Right lobe of liver (tissue), 6 donors: Measurements from ENCODE around the gene RIPOR3. TPM values are rescaled to one million over a fixed set of nuclear protein-coding genes. Genes with fewer than 3 reads are reported as not detected.
"Not testable (repeated sequence)": the region's sequence is repeated elsewhere in the genome, so short reads cannot be mapped to it uniquely, and the experiment has no call there.

ENCODE experiments used
- ATAC-seq, 4 donors: fragments of 200-7000 bp; cut with Tn5 transposase; one replicate each; pipeline ENCODE4 v1.9.1; 2020; ENCODE audit warnings: mild to moderate bottlenecking in 4 of 4, moderate library complexity in 4 of 4
- DNase-seq, 3 donors: peaks; one replicate each; pipeline ENCODE4 v3.0.0-alpha.2; 2020
- H3K27ac ChIP-seq, 3 donors: fragments of 200-600 bp; one replicate each; pipeline ENCODE4 v1.8.0; 2022
- H3K27me3 ChIP-seq, 2 donors: fragments of 200-600 bp; one replicate each; pipeline ENCODE4 v1.8.0; 2022
- H3K36me3 ChIP-seq, 4 donors: fragments of 200-600 bp; sonication (generic) in 1 of 4; one replicate each; pipeline versions ENCODE4 v1.5.1 to v1.8.0; 2017 to 2022; ENCODE audit warnings: control low read depth in 1 of 4
- H3K4me1 ChIP-seq, 4 donors: fragments of 200-600 bp; sonication (generic) in 1 of 4; one replicate each; pipeline versions ENCODE4 v1.5.1 to v1.8.0; 2017 to 2022; ENCODE audit warnings: control low read depth in 1 of 4
- H3K4me3 ChIP-seq, 3 donors: fragments of 200-600 bp; one replicate each; pipeline ENCODE4 v1.8.0; 2022
- H3K9me3 ChIP-seq, 4 donors: fragments of 200-600 bp; sonication (generic) in 1 of 4; one replicate each; pipeline versions ENCODE4 v1.5.1 to v1.8.0; 2017 to 2022; ENCODE audit warnings: control low read depth in 1 of 4
- CTCF ChIP-seq, 4 donors: fragments of 200-600 bp in 3 of 4; fragments of 450-650 bp in 1 of 4; IDR thresholded peaks; one replicate each; pipeline versions ENCODE4 v1.5.1 to v1.8.0; 2016 to 2022; ENCODE audit warnings: antibody characterized with exemption in 4 of 4, mild to moderate bottlenecking in 2 of 4
- POLR2A ChIP-seq: fragments of 450-650 bp; IDR thresholded peaks from one replicate; pipeline ENCODE4 v1.6.1; 2017; ENCODE audit warnings: antibody characterized with exemption, mild to moderate bottlenecking
- WGBS: methylation state at CpG from one replicate; pipeline ENCODE4 v1.1.6; 2018; ENCODE audit warnings: low coverage, low lambda C conversion rate; ENCODE audit not compliant: insufficient coverage; ENCODE audit errors: missing lambda C conversion rate; 5-methylcytosine and 5-hydroxymethylcytosine counted together
- intact Hi-C, 2 donors: fragments of 100-400 bp; cut with DNase I; formaldehyde crosslinking; loops; one replicate each; pipeline versions ENCODE4 v1.11.2 to v1.14.1; 2022
- total RNA-seq, 6 experiments: library from RNA; depleted of rRNA in 2 of 6; stranded (reverse); fragments of >200 nt in 2 of 6; fragmentation: NEBNext Ultra II Directional in 3 of 6; extraction: Animal tissue kit (Norgen Biotek cat#: 25700) in 3 of 6; gene quantifications; one replicate each; pipeline versions ENCODE4 v1.1.0 to v1.2.4, GENCODE V29; 2016 to 2023
- donor health status: DM: no; HTN: yes; CAD: no.
- donor health status: DM: no; HTN: no; CAD: no.
- donor health status: DM: no; HTN: no; CAD: no.
- donor health status: DM: no; HTN: yes; CAD: no.
- donor health status: DM: no; HTN: yes; CAD: no.

Gene RIPOR3
- total RNA-seq, 6 experiments from 2014 or later, result 4.8 to 13.8 (median 8.9) TPM

GRCh38 chr20:50601511-50602431 lies 89.6 kb downstream of the RIPOR3 start:
- TF ChIP-seq CTCF (IDR thresholded peaks at IDR 0.05), result no peak
- no peak for TF ChIP-seq POLR2A
- ATAC-seq, result peak in 1 of 4 donors; percentile 5
- no peak for DNase-seq
- intact Hi-C loops, result no loop called here
- Histone ChIP-seq H3K4me3 (no peak overlapping the region), H3K9me3 (no peaks in the 10 kb centered on the region), H3K4me1 (peaks cover 0 to 6% (median 2%) of the 10 kb centered on the region in 4 donors), H3K27me3 (no peaks in the 10 kb centered on the region), H3K36me3 (no peaks in the 10 kb centered on the region), H3K27ac (no peak overlapping the region)
- 71% methylated on average over 1 of the region's 33 CpGs for WGBS

- 79% methylated on average over 12 of the region's 12 CpGs for WGBS
Measured at GRCh38 chr20:50600281-50600895, 91.0 kb downstream of the RIPOR3 start.

GRCh38 chr20:50598768-50599167 lies 92.6 kb downstream of the RIPOR3 start:
- ATAC-seq, H3K4me3 ChIP-seq, H3K9me3 ChIP-seq, DNase-seq, H3K4me1 ChIP-seq, H3K27ac ChIP-seq, H3K36me3 ChIP-seq, intact Hi-C loops, H3K27me3 ChIP-seq: not testable (repeated sequence)
- WGBS, result 94% methylated on average over 5 of the region's 5 CpGs

More at GRCh38 chr20:50600281-50600895, 91.0 kb downstream of the RIPOR3 start:
- Histone ChIP-seq H3K4me1 (peaks cover 0 to 6% (median 2%) of the 10 kb centered on the region in 4 donors), H3K9me3 (no peaks in the 10 kb centered on the region), H3K4me3 (no peak overlapping the region), H3K36me3 (no peaks in the 10 kb centered on the region), H3K27me3 (no peaks in the 10 kb centered on the region), H3K27ac (no peak overlapping the region)
- TF ChIP-seq POLR2A (no peak), CTCF (IDR thresholded peaks at IDR 0.05) (no peak)
- no peak for ATAC-seq
- no peak for DNase-seq
- intact Hi-C loops, result no loop called here

- no peak for DNase-seq
- WGBS, result 77% methylated on average over 5 of the region's 7 CpGs
- no peak overlapping the region for H3K27ac ChIP-seq
- intact Hi-C loops, result no loop called here
- no peaks in the 10 kb centered on the region for H3K36me3 ChIP-seq
- H3K9me3 ChIP-seq, result no peaks in the 10 kb centered on the region
- H3K4me3 ChIP-seq, result no peak overlapping the region
- TF ChIP-seq CTCF (IDR thresholded peaks at IDR 0.05), result no peak
- no peak for TF ChIP-seq POLR2A
- peaks cover 0 to 6% (median 2%) of the 10 kb centered on the region in 4 donors for H3K4me1 ChIP-seq
- no peaks in the 10 kb centered on the region for H3K27me3 ChIP-seq
- ATAC-seq, result no peak
Measured at GRCh38 chr20:50598074-50598473, 93.3 kb downstream of the RIPOR3 start.

- intact Hi-C loops, result no loop called here
- TF ChIP-seq CTCF (IDR thresholded peaks at IDR 0.05) (no peak), POLR2A (no peak)
- no peaks in the 10 kb centered on the region for H3K27me3 ChIP-seq
- WGBS, result 71% methylated on average over 7 of the region's 22 CpGs
- no peak overlapping the region for H3K27ac ChIP-seq
- no peak overlapping the region for H3K4me3 ChIP-seq
- no peaks in the 10 kb centered on the region for H3K36me3 ChIP-seq
- DNase-seq (no peak), ATAC-seq (no peak)
- no peaks in the 10 kb centered on the region for H3K9me3 ChIP-seq
- peaks cover 0 to 8% (median 3%) of the 10 kb centered on the region in 4 donors for H3K4me1 ChIP-seq
Measured at GRCh38 chr20:50597406-50597969, 93.9 kb downstream of the RIPOR3 start.
